Fibroblast of upper back skin (primary cell): Measurements from ENCODE around the gene TPRG1L.

Experiments
- DNase-seq: peaks from one replicate; pipeline ENCODE4 v3.0.0-alpha.2; 2013

The TPRG1L gene

DNA sequence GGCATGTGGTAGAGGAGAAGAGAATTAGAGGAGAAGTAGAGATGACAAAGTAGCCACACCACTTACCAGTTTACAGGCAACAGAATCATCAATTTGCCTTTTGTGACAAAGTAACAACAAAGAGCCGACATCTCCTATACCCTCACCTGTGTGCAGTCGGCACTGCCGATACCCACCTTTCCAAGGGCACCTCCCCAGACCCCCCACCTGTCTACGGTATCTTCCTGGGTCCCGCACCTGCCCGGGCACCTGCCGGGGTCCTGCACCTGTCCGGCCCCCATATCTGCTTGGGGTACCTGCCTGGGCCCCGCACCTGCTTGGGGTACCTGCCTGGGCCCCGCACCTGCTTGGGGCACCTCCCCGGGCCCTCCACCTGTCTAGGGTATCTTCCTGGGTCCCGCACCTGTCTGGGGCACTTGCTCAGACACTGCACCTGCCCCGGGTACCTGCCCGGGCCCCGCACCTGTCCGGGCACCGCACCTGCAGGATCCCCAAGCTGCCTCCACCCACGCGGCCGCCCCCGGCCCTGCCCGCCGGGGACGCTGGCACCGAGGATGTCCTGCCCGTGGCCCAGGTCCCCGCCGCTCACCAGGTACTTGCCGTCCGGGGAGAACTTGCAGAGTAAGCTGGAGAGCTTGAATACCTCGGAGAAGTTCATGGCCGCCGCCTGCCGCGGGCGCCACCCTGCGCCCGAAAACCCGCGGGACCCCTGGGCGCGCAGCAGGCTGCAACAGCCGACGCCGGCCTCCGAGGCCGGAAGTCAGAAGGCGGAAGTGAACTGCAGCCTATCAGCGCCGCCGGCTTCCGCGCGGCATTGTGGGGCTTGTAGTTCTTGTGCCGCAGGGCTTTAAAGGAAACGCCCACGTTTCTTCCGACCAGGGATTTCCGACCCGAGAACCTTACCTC lies 24.8 kb downstream of the TPRG1L start, which contains the start of gene WRAP73:
WRAP73 (minus strand) TSS at position 762 of the 906 bp plus-strand sequence; CDS start at position 658, 104 bp downstream.
- DNase-seq: peak; percentile 89

DNA sequence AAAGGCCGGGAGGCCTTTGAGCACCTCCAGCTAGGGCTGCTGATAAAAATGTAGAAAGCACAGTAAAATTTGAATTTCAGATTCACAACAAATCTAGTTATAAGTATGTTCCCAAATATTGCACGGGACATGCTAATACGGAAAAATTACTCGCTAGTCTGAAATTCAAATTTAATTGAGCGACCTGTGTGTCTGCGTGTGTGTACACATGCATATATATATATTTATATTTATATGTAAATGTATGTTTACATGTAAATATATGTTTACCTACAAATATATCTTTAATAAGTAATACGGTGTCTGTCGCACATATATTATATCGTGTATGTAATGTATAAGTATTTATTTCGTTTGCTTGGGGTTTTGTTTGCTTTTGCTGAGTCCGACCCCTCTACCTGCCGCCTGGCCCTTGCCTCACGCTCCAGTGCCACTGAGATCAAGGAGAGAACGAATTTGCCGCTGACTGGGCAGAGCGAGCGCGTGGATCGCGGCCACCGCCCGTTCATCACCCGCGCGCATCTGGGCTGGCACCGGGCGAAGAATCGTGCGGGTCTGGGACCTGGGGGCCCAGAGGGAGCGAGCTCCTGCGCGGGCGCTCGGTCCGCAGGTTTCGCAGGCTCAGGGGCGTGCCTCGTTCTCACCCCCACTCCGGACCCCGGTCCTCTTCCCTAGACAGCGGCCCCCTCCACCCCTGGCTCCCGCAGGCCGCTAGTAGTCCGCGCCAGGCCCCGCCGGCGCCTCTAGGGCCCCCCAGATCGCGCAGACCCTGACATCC lies 25.6 kb downstream of the TPRG1L start:
- no peak for DNase-seq

DNA sequence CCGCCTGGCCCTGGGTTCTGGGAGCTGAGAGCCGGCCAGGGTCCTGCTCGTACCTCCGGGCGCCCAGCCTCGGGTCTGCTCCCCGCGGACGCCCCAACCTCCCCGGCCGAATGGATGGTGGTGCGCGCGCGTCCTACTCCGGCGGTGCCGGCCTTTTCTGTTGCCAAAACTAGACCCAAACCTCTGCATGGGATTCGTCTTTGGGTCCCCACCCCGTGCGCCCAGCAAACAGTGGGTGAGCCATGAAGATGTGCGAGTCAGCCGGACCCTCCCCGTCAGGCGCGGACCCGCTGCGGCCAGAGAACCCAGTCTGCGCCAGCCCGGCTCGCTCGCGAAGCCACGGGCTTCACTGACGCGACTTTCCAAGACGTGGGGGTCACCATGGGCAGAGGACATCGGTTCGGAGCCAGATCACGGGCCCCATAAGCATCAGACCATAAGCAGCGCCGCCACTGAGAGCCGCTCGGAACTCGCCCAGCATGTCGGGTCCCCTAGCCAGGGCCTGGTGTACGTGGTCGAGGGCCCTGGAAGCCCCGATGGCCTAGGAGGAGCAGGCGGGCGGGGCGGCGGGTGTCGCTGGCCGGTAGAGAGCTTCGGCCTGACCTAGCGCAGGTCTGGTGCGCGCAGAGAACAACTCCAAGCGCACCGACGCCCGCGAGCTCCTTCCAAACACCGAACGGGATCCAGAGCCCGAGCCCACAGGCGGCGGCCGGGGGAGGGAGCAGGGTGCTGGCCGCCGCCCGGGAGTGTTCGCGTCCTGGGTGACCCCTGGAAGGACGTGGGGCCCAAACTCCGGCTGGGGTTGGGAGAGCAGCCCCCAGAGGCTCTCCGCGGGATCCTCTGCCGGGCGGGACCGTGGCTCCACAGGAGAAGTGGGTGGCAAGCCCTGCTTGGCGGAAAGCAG lies 26.5 kb downstream of the TPRG1L start:
- no peak for DNase-seq

DNA sequence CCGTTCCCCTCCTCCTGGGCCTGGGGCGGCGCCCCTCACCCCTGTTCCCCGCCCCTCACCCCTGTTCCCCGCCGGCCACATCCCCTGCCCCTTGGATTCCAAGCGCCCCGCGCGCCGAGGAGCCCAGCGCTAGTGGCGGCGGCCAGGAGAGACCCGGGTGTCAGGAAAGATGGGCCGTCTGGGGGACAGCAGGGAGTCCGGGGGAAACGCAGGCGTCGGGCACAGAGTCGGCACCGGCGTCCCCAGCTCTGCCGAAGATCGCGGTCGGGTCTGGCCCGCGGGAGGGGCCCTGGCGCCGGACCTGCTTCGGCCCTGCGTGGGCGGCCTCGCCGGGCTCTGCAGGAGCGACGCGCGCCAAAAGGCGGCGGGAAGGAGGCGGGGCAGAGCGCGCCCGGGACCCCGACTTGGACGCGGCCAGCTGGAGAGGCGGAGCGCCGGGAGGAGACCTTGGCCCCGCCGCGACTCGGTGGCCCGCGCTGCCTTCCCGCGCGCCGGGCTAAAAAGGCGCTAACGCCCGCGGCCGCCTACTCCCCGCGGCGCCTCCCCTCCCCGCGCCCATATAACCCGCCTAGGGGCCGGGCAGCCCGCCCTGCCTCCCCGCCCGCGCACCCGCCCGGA lies 27.2 kb downstream of the TPRG1L start, which contains the start of gene TP73:
TP73 (plus strand) TSS at position 587 of the 618 bp plus-strand sequence. CDS start 29,850 bp downstream, outside the sequence.
- DNase-seq: no peak

DNA sequence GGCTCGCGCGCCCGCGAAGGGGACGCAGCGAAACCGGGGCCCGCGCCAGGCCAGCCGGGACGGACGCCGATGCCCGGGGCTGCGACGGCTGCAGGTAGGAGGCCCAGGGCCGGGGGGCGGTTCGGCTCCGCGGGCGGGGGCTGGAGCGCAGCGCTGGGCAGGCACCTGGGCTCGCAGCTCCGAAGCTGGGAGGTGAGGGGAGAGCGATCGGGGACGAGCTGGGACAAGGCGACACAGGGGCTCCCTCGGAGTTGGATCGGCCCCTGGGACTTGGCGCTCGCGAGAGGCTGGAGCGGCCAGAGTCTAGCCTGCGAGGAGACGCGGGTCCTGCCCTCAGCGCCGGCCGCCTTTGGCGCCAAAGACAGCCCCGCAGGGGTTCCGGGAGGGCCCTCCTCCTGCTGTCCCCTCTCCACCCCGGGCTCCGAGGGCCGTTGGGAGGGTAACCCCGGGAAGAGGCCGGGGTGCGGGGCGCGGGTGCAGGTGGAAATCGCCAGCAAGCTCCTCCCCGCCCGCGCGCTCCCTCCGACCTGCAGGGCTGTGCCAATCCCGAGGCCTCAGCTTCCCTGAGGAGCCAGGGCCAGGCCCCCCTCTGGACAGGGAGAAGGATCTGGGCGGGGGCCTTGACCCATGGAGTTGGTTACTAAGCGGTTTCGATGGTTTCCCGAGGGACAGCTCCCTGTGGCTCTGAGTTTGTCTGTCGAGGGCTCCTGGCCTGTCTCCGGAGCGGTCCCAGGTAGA lies 27.9 kb downstream of the TPRG1L start:
- DNase-seq: no peak

DNA sequence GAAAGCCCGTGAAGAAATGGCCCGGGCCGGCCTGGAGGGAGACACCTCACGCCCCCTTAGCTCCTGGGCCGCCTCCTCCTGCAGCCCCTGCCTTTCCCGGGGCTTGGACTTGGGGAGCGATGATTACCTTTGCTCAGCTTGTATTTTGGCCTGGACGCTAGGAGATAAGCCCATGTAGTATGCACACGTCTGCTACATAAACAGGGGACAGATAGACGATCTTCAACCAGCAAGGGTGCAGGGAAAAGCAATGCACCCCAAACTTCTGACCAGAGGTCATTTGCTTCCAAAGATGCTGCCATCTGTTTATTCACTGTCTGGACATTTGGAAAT lies 28.4 kb downstream of the TPRG1L start:
- DNase-seq: no peak

DNA sequence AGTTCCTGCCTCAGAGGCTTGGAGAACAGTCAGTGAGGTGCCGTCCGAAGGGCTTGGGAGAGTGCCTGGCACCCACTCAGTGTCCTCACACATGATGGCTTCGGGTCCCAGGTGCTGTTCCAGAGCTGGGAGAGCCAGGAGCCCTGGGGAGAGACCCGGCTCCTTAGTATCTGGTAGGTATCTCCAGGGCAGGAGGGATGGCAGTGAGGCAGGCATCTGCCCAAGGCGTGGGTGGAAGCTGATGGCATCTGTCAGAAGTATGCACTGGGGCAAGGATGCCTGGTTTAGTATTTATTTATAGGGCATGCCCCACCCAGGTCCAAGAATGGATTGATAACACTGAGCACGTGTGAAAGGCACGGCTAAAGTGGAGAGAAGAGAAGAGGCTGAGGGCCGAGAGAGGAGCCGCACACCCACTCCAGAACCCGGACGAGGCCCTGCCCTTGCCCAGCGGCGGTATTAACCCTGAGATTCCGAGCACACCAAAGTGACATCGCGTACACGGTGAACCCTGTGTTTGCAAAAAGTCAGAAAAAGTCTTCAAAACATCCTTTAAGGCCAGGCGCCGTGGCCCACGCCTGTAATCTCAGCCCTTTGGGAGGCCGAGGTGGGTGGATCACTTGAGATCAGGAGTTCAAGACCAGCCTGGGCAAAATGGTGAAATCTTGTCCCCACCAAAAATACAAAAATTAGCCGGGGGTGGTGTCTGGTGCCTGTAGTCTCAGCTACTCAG lies 29.9 kb downstream of the TPRG1L start:
- no peak for DNase-seq

DNA sequence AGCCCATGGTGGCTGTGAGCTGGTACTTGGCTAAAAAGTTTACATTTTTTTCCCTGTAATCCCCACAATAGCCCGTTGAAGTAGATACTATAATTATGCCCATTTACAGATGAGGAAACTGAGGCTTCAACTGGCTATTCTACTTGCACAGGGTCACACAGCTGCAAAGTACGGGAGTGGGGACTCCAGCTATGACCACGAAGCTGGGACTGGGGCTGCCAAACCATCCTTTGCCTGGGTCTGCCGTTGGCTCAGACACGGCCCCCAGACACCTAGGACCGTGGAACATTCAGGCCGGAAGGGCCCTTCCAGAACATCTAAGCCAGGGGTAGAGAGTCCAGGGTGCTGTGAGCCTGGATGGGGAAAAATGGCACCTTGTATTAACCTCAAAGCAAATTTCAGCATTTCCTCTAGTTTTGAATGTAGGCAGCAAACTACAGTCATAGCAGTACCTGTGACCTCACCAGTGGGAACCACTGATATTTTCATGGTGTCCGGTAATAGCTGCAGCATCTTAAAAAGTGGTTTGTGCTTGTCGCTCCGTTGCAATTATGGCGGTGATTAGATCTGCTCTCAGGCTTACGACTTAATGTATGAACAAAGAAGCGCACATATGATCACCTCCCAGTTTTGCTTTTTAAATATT lies 31.8 kb downstream of the TPRG1L start:
- DNase-seq: no peak

DNA sequence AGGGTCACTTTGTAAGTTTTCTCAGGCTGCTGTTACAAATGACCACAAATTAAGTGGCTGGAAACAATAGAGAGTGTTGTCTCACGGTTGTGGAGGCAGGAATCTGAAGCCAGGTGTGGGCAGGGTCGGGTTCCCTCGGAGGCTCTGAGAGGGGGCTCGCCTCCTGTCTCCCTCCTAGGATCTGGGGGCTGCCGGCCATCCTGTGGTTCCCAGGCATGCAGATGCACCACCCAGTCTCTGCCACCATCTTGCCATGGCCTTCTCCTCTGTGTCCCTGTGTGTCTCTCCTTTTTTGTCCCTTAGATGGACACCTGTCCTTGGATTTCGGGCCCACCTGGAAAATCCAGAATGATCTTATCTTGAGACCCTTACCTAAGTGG lies 32.3 kb downstream of the TPRG1L start:
- DNase-seq: no peak

DNA sequence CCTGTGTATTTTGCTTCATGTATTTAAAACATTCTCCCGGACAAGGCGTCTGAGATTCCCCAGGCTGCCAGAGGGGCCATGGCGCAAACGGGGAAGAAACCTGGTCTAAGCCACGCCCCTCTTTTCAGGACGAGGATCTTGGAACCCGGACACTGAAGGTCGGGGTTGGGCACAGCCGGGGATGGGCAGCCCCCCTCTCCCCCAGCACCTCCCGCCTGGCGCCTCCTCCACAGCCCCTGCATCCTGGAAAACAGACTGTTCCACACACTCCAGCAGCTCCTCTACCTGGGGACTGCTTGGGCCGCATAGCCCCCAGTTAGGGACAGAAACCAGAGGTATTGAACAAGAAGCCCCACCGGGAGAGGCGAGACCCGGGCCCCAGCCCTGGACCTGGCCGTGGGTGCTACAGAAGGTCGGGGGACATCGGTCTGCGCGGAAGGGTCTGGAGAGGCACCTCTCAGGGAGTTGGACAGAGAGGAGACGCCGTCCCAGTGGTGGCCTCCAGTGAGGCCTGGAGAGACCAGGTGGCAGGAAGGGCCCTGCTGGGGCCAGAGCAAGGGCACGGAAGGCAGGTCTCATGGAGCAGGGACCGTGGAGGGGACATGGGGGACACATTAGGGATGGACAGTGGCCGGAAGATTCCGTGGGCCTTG lies 32.9 kb downstream of the TPRG1L start:
- DNase-seq: no peak

DNA sequence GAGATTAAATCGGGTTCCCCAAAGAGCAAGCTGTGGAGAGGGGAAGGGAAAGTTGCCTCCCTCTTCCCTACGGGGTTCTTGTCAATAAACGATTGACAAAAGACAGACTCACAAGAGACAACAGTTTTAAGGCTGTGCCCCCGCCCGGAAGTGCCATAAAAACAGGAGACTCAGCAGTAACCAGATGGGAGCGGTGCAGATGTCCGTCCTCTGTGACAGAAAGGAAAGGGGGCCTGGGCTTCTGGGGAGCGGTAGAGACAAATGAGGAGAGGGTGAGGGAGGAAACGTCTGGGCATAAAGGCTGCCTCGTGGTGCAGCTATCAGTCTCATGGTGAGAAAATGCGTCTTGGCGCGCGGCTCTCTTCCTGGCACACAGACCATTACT lies 33.4 kb downstream of the TPRG1L start:
- no peak for DNase-seq

DNA sequence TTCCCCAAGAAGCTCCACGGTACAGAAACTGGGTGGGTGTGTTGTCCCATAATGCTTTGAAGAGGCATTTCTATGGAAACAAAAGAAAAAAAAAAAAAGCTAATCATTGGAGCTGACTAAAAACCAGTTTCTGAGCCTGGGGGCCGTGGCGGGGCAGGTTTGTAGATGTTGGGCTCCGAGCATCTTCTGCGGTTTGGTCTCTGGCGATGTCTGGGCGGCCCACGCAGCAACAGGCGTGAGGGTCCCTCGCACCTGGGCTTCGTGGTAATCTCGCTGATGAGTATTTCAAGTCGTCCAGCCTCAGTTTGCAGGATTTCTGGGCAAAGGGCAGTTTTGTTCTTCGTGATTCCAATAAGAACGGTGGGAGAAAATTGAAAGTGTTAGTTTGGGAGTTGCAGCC lies 34.3 kb downstream of the TPRG1L start:
- DNase-seq: no peak

DNA sequence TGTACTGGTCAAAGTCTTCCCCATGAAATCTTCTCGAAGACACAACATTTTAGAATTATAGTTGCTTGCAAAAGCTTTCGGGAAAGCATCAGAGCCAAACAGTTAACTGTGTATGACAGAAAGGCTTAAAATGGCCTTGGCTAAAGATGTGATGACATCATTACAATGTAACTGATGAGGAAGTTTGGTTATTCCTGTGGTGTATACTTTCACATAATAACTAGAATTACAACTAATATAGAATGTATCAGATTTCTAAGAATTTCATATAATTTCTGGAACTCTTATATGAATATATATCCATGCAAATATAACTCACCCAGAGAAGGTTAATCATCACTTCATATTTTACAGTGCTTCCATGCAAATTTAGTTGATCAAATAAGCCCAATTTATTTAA lies 35.9 kb downstream of the TPRG1L start:
- no peak for DNase-seq

DNA sequence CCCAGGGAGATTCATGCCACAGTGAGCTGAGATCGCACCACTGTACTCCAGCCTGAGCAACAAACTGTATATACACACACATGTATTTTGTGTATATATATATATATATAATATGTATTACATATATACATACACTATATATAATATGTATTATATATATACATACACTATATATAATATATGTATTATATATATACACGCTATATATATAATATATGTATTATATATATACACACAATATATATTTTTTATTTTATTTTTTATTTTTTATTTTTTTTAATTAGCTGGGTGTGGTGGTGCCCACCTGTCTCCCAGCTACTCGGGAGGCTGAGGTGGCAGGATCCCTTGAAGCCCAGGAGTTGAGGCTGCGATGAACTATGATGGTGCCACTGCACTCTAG lies 36.8 kb downstream of the TPRG1L start:
- no peak for DNase-seq

DNA sequence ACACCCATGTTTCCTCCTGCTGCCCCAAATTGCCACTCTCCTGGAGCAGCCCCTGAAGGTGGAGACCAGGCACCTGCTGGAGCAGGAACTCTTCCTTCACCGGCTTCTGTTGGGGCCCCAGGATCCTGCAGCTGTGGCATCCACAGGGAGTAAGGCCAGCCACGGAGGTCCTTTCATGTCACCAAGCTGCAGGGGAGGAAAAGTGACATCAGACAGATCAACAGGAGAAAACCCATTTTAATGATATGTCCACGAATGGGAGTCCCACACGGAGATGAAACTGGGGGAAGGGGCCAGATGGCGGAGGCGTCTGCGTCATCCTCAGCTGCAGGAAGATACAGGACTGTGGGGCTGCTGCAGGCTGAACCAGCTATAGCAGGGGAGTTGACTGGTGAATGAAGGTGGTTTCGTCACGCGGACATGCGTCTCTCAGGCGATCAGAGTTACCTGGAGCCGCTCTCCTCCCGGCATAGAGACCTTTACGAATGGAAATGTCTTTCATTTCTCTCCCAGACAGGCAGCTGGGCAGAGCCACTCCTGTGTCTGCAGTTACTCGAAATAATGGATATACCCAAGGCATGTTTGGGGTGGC lies 37.4 kb downstream of the TPRG1L start:
- no peak for DNase-seq

DNA sequence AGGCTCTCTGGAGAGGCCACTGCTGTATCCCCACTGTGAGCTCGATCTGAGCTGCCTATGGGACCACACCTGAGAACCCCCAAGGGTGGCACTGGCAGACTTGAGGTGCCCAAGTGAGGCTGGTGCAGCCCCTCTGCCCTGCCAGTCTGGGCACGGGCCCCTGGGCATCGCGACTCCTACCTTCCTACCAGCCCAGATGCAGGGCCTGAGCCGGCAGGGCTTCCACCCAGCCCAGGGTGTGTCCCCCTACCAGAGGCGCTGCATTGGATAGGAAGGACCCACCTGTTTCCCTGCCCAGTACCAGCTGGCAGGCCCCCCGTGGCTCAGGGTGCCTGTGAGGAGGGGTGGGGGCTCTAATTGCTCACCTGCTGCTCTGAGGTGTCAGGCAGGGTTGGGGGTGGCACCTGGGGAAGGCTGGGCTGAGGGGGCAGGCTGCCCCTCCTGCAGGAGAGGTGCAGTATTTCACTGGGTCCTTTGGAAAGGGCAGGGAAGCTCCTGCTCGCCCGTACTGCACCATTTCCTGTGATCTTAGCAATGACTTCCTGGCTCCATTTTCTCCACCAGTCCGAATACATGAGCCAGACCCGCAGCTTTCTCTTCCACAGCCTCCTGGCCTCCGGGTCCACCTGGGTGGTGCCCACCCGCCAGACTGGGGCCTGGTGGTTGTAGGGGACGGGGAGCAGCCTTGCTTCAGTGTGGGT lies 39.3 kb downstream of the TPRG1L start:
- no peak for DNase-seq

DNA sequence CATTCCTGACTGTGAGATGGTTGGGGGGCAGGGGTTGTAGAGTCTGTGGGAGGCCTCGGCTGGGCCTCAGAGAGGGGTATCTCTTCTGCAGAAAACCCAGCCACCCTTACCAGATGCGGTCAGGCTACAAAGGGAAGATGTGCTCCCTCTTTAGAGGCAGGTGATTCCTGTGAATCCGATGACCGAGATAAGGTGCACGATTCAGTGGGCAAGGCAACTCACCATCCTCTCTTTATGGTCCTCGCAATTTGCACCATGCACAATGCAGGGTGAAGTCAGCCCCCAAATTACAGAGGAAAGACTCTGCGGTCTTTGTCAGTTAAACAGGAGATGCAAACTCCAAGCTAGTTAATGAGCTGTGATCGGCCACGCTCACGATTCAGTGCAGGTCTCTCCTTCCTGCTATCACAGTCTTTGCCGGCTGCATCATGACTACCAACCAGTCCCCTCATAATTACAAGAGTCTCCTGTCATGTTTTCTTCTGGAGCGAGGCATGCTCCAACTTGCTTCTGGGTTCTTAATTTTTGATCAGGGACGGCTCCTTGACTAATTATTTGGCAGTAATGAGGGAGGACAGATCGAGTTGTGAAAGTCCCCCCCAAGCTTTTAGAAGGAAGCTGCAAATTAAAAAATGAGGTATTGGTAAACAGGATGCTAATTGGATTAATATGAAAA lies 40.0 kb downstream of the TPRG1L start:
- DNase-seq: no peak

DNA sequence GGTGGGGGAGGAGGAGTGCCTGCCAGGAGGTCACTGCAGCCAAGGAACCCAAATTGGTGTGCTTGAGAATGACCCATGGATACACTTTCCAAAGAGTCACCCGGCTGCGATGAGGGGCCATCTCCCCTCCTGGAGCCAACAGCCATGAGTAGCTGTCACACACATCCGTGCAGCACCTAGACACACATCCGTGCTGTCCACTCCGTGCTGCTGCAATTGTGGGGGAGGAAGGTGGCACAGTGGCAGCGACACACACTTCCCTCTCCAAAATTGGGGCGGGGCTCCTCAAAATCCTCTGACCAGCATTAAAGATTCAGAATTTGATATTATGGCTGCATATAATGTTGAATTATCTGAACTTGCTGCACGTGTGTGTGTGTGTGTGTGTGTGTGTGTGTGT lies 43.3 kb downstream of the TPRG1L start:
- no peak for DNase-seq
